CD1c-positive myeloid dendritic cell (primary cell): ENCODE measurements around the gene USP6NL.

Source experiments
- DNase-seq: peaks from one replicate; pipeline ENCODE4 v3.0.0-alpha.2; 2016; ENCODE audit errors: extremely low spot score

USP6NL gene

GRCh38 chr10:11551104-11551503 is 60.3 kb downstream of the USP6NL start:
- no peak for DNase-seq

- DNase-seq, result peak; percentile 54
Observed at GRCh38 chr10:11548768-11549099, 62.7 kb downstream of the USP6NL start.

GRCh38 chr10:11548065-11548767 is 63.2 kb downstream of the USP6NL start:
- no peak for DNase-seq

GRCh38 chr10:11546581-11546980 is 64.9 kb downstream of the USP6NL start:
- DNase-seq, result no peak

- DNase-seq, result no peak
Observed at GRCh38 chr10:11541296-11541695, 70.2 kb downstream of the USP6NL start.

GRCh38 chr10:11539191-11539868 is 72.1 kb downstream of the USP6NL start:
- peak; percentile 77 for DNase-seq

- DNase-seq, result no peak
Observed at GRCh38 chr10:11538834-11539190, 72.6 kb downstream of the USP6NL start.

- DNase-seq, result no peak
Observed at GRCh38 chr10:11536228-11536627, 75.2 kb downstream of the USP6NL start.

- peak; percentile 17 for DNase-seq
Observed at GRCh38 chr10:11535346-11535959, 76.0 kb downstream of the USP6NL start.

GRCh38 chr10:11533328-11533781 is 78.1 kb downstream of the USP6NL start:
- peak; percentile 15 for DNase-seq

GRCh38 chr10:11532306-11532705 is 79.1 kb downstream of the USP6NL start:
- DNase-seq, result no peak

GRCh38 chr10:11530806-11531205 is 80.6 kb downstream of the USP6NL start:
- DNase-seq, result no peak

GRCh38 chr10:11529276-11529903 is 82.1 kb downstream of the USP6NL start:
- DNase-seq, result peak; percentile 11

- DNase-seq, result no peak
Observed at GRCh38 chr10:11528286-11528685, 83.2 kb downstream of the USP6NL start.

- DNase-seq, result no peak
Observed at GRCh38 chr10:11527691-11528255, 83.7 kb downstream of the USP6NL start.

GRCh38 chr10:11527068-11527467 is 84.4 kb downstream of the USP6NL start:
- DNase-seq, result no peak

GRCh38 chr10:11525503-11525902 is 85.9 kb downstream of the USP6NL start:
- DNase-seq, result no peak

- DNase-seq, result peak; percentile 29
Observed at GRCh38 chr10:11522821-11523245, 88.6 kb downstream of the USP6NL start.

- no peak for DNase-seq
Observed at GRCh38 chr10:11521860-11522259, 89.6 kb downstream of the USP6NL start.

- no peak for DNase-seq
Observed at GRCh38 chr10:11520892-11521291, 90.6 kb downstream of the USP6NL start.

GRCh38 chr10:11517150-11517549 is 94.3 kb downstream of the USP6NL start:
- no peak for DNase-seq

- peak; percentile 14 for DNase-seq
Observed at GRCh38 chr10:11516431-11516746, 95.1 kb downstream of the USP6NL start.
